ENCODE results near the gene TGFB1I1. TPM values are rescaled to one million over a fixed set of nuclear protein-coding genes. Genes with fewer than 3 reads are reported as not detected.
"Not testable (repeated sequence)": the region's sequence is repeated elsewhere in the genome, so short reads cannot be mapped to it uniquely, and the experiment has no call there.

Gene TGFB1I1
- total RNA-seq, 1 experiment from 2014 or later, result 8.0 TPM

- no peak for DNase-seq (ENCODE audit: extremely low read depth, low read depth)
Measured at GRCh38 chr16:31485571-31485970, 13.6 kb downstream of the TGFB1I1 start.

GRCh38 chr16:31486045-31486444 lies 14.1 kb downstream of the TGFB1I1 start:
- no peak for DNase-seq (ENCODE audit: extremely low read depth, low read depth)

GRCh38 chr16:31487071-31487719 lies 15.2 kb downstream of the TGFB1I1 start:
- no peak for DNase-seq (ENCODE audit: extremely low read depth, low read depth)

GRCh38 chr16:31487720-31488467 lies 15.9 kb downstream of the TGFB1I1 start:
- DNase-seq (ENCODE audit: extremely low read depth, low read depth), result peak; percentile 13

GRCh38 chr16:31488468-31489297 lies 16.7 kb downstream of the TGFB1I1 start:
- no peak for DNase-seq (ENCODE audit: extremely low read depth, low read depth)

GRCh38 chr16:31489298-31489564 lies 17.3 kb downstream of the TGFB1I1 start:
- DNase-seq (ENCODE audit: extremely low read depth, low read depth), result no peak

GRCh38 chr16:31489616-31490584 lies 17.9 kb downstream of the TGFB1I1 start:
- no peak for DNase-seq (ENCODE audit: extremely low read depth, low read depth)

GRCh38 chr16:31491778-31492418 lies 19.9 kb downstream of the TGFB1I1 start:
- no peak for DNase-seq (ENCODE audit: extremely low read depth, low read depth)

GRCh38 chr16:31493506-31494125 lies 21.7 kb downstream of the TGFB1I1 start:
- no peak for DNase-seq (ENCODE audit: extremely low read depth, low read depth)

GRCh38 chr16:31496670-31497069 lies 24.7 kb downstream of the TGFB1I1 start:
- DNase-seq (ENCODE audit: extremely low read depth, low read depth), result no peak

- no peak for DNase-seq (ENCODE audit: extremely low read depth, low read depth)
Measured at GRCh38 chr16:31498493-31498892, 26.5 kb downstream of the TGFB1I1 start.

GRCh38 chr16:31499928-31500327 lies 28.0 kb downstream of the TGFB1I1 start:
- DNase-seq (ENCODE audit: extremely low read depth, low read depth), result no peak

- no peak for DNase-seq (ENCODE audit: extremely low read depth, low read depth)
Measured at GRCh38 chr16:31501226-31501965, 29.4 kb downstream of the TGFB1I1 start.

GRCh38 chr16:31501966-31502348 lies 30.0 kb downstream of the TGFB1I1 start:
- DNase-seq (ENCODE audit: extremely low read depth, low read depth), result no peak

GRCh38 chr16:31502981-31503380 lies 31.0 kb downstream of the TGFB1I1 start:
- no peak for DNase-seq (ENCODE audit: extremely low read depth, low read depth)

GRCh38 chr16:31503555-31503954 lies 31.6 kb downstream of the TGFB1I1 start:
- not testable (repeated sequence) for DNase-seq (ENCODE audit: extremely low read depth, low read depth)

- no peak for DNase-seq (ENCODE audit: extremely low read depth, low read depth)
Measured at GRCh38 chr16:31504159-31504558, 32.2 kb downstream of the TGFB1I1 start.

GRCh38 chr16:31505483-31505882 lies 33.5 kb downstream of the TGFB1I1 start:
- DNase-seq (ENCODE audit: extremely low read depth, low read depth), result no peak

- DNase-seq (ENCODE audit: extremely low read depth, low read depth), result no peak
Measured at GRCh38 chr16:31507617-31507928, 35.6 kb downstream of the TGFB1I1 start.
